GM18526 (cell line): ENCODE data around the gene USH1C.

ENCODE experiments used
- POLR2A ChIP-seq: IDR thresholded peaks from 3 replicates; pipeline ENCODE4 v1.6.1; 2011; ENCODE audit not compliant: insufficient read length; ENCODE audit errors: extremely low read depth

USH1C gene

DNA sequence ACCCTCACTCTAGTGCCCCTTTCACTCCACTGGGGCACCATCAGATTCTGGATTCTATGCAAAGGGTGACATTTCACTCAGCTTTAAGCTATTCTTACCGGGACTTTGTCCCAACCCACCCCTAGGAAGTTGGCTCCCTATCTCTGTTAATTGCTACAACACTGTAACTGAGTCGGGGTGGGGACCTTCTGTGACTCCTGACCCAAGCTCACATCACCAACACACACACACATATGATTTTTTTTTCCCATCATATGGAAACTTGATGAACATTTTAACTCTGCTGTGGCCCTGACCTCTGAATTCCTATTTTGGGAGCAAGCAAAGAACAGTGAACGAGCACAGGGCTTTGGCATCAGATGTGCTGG, 16.6 kb downstream of the USH1C start:
- no peak for TF ChIP-seq POLR2A

GRCh38 chr11:17526931-17527627, 17.1 kb downstream of the USH1C start:
- TF ChIP-seq POLR2A, result no peak

DNA sequence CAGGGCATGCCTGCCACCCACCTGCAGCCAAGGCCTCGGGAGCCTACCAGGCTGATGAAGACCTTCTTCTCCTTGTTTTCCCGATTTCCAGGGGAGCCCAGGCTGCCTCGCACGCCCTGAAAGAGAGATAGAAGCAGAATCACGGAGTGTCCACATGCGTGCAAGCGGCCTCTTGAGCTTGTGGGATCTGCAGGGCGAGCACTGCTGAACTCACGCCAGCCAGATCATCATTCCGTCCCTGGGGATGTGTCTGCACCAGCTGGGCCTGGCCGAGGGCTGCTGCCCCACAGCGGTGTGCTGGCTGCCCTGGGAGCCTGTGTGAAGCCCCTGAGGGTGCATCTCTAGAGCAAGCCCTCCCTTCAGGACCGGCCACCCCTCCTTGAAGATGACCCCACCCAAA, 17.9 kb downstream of the USH1C start:
- TF ChIP-seq POLR2A, result no peak

DNA sequence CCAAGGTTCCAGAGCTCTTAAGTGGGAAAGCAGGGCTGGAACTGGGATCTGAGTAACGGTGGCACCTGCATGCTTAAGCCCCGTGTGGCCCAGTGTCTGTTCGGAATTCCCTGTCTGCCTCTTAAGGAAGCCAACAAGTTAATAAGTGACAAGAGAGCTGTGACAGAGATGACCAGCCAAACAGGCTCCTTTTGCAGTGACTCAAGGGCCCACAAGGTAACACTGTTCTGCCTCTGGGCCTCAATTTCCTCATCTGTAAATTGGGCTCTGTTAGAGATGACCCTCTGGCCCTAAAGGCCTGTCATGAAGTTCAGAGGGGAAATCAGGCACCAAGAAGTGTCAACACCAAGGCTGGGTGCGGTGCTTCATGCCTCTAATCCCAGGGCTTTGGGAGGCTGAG, 18.6 kb downstream of the USH1C start:
- TF ChIP-seq POLR2A, result no peak

- no peak for TF ChIP-seq POLR2A
These were observed 20.0 kb downstream of the USH1C start for GRCh38 chr11:17524221-17524620.

- TF ChIP-seq POLR2A, result no peak
These were observed 21.6 kb downstream of the USH1C start for GRCh38 chr11:17522655-17523054.

GRCh38 chr11:17521106-17521900, 22.9 kb downstream of the USH1C start:
- TF ChIP-seq POLR2A, result no peak

DNA sequence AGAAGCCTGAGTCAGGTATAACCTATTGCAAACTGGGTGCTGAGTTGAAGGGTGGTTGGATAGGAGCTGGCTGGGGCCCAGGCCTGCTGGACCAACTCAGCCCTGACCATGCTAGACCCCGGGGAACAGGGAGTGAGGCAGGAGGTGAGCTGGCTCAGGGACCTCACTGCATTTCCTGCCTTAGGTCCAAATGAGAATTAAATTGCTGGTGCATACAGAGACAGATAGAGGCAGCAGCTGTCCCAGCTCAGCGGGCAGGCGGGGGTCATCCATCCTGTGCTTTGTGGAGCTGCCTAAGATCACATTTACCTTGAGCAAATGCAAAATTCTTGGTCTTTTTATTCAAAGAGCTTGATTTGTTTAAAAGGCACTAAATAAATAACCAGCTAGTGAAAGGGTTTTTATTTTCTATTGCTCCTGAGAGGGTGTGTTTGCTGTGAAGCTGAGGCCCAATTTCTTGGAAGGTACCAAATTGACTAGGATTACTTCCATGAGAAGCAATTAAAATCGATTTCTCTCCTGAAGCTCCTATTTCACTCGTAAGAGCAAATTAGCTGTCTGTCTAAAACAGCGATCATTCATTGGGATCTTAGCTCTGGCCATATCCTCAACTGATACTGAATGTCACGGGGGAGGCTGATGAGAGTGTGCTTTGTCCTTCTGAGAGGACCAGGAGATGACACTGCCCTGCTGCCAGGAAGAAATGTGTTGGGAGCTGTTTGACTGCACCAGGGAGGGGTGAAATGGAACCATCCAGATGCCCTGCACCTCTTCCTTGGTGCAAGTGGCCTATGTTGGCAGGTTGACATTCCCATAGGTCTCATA, 24.9 kb downstream of the USH1C start:
- TF ChIP-seq POLR2A, result no peak

DNA sequence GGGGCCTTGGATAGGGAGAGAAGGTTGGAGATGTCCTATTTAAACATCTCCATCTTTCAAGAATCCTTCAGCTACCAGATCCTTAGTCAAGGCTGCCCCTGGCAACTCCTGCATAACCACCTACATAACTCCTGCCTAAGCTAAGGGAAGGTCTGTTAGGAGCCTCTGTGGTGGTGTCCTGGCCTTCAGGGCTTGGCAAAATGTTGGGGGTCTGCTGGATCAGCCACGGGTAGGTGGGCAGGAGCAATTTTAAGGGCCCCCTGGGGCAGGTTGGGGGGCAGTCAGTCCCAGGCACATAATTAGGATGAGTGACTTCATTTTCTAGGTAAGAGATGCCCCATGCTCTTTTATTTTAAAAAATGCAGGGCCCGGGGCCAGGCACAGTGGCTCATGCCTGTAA, 25.9 kb downstream of the USH1C start:
- TF ChIP-seq POLR2A, result no peak

- no peak for TF ChIP-seq POLR2A
These were observed 27.0 kb downstream of the USH1C start for GRCh38 chr11:17517186-17517585.

- no peak for TF ChIP-seq POLR2A
These were observed 27.6 kb downstream of the USH1C start for GRCh38 chr11:17516551-17517150.

DNA sequence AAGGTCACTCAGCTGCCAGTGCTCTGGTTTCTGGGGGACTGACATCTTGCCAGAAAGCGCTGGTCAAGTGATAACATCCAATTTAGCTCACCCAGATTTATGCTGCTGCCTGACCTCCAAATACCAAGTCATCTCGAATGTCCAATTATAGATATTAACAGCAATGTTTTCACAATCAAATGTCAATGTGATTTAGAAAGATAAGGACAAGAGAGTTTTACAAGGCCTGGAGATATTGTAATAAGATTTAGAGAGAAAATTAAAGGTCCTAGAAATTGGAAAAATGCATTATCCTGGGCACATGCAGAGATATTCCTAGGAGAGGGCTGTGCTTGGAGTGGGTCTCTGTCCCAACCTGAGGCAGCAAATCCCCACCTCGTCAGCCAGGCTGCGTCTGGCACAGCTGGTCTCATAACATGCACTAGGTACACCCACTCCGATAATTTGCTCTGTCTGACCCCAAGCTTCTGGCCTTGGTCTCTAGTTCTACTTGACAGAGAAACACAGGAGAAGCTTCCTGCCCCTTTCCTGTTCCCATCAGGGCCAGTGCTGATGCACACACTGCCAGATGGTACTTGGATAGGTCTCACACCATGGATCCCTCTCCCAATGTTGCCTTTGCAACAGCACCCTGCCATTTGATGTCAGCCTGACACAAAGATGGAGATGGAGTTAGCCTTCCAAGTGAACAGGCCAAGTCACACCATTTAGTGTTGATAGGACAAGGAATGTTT, 28.6 kb downstream of the USH1C start:
- no peak for TF ChIP-seq POLR2A

GRCh38 chr11:17514476-17514875, 29.7 kb downstream of the USH1C start:
- no peak for TF ChIP-seq POLR2A

- TF ChIP-seq POLR2A, result no peak
These were observed 30.4 kb downstream of the USH1C start for GRCh38 chr11:17513853-17514252.

- no peak for TF ChIP-seq POLR2A
These were observed 32.1 kb downstream of the USH1C start for GRCh38 chr11:17512101-17512500.
